Liver (tissue), 3 donors: ENCODE data around the gene PLCL1.

Experiments
- CTCF ChIP-seq: fragments of 150-350 bp; IDR thresholded peaks from 2 replicates; pipeline ENCODE4 v1.5.1; 2017; ENCODE audit warnings: improper control_type of control experiment, low read depth, low read length; ENCODE audit not compliant: missing input control
- FOXA1 ChIP-seq: IDR thresholded peaks from 2 replicates; pipeline ENCODE4 v1.6.1; 2016; ENCODE audit warnings: antibody characterized with exemption
- GABPA ChIP-seq, 2 donors: IDR thresholded peaks in 1 of 2; conservative IDR thresholded peaks in 1 of 2; 2 replicates each; pipeline ENCODE4 v1.6.1; 2016; ENCODE audit warnings: antibody characterized with exemption in 2 of 2, mild to moderate bottlenecking in 1 of 2, moderate library complexity in 1 of 2
- HNF4A ChIP-seq, 2 donors: conservative IDR thresholded peaks; 2 replicates each; pipeline ENCODE4 v1.6.1; 2016; ENCODE audit warnings: antibody characterized with exemption in 2 of 2, mild to moderate bottlenecking in 2 of 2
- JUND ChIP-seq, 2 donors: IDR thresholded peaks; 2 replicates each; pipeline ENCODE4 v1.6.1; 2016; ENCODE audit warnings: antibody characterized with exemption in 2 of 2
- MAX ChIP-seq: IDR thresholded peaks from 2 replicates; pipeline ENCODE4 v1.6.1; 2016; ENCODE audit warnings: antibody characterized with exemption
- RAD21 ChIP-seq, 2 donors: IDR thresholded peaks; 2 replicates each; pipeline ENCODE4 v1.6.1; 2016; ENCODE audit warnings: antibody characterized with exemption in 2 of 2, mild to moderate bottlenecking in 2 of 2
- TAF1 ChIP-seq: conservative IDR thresholded peaks from 2 replicates; pipeline ENCODE4 v1.6.1; 2016; ENCODE audit warnings: antibody characterized with exemption, mild to moderate bottlenecking
- YY1 ChIP-seq: IDR thresholded peaks from 2 replicates; pipeline ENCODE4 v1.6.1; 2016; ENCODE audit warnings: antibody characterized with exemption, mild to moderate bottlenecking
- TF ChIP-seq, protein P1 (sequence below): IDR thresholded peaks from 2 replicates; pipeline ENCODE4 v1.6.1; 2016; ENCODE audit warnings: antibody characterized with exemption, mild to moderate bottlenecking
- TF ChIP-seq, protein P2 (sequence below): IDR thresholded peaks from 2 replicates; pipeline ENCODE4 v1.6.1; 2016; ENCODE audit warnings: antibody characterized with exemption
- TF ChIP-seq, protein P3 (sequence below): IDR thresholded peaks from 2 replicates; pipeline ENCODE4 v1.6.1; 2016; ENCODE audit warnings: antibody characterized with exemption
- donor health status: healthy.
- donor health status: healthy.

GRCh38 chr2:197782126-197782525 is 22.3 kb upstream of the PLCL1 start:
- no peak for TF ChIP-seq CTCF
- TF ChIP-seq FOXA1, result no peak
- no peak for TF ChIP-seq RAD21 (IDR thresholded peaks at IDR 0.05)
- no peak for TF ChIP-seq MAX
- TF ChIP-seq, protein P1, sequence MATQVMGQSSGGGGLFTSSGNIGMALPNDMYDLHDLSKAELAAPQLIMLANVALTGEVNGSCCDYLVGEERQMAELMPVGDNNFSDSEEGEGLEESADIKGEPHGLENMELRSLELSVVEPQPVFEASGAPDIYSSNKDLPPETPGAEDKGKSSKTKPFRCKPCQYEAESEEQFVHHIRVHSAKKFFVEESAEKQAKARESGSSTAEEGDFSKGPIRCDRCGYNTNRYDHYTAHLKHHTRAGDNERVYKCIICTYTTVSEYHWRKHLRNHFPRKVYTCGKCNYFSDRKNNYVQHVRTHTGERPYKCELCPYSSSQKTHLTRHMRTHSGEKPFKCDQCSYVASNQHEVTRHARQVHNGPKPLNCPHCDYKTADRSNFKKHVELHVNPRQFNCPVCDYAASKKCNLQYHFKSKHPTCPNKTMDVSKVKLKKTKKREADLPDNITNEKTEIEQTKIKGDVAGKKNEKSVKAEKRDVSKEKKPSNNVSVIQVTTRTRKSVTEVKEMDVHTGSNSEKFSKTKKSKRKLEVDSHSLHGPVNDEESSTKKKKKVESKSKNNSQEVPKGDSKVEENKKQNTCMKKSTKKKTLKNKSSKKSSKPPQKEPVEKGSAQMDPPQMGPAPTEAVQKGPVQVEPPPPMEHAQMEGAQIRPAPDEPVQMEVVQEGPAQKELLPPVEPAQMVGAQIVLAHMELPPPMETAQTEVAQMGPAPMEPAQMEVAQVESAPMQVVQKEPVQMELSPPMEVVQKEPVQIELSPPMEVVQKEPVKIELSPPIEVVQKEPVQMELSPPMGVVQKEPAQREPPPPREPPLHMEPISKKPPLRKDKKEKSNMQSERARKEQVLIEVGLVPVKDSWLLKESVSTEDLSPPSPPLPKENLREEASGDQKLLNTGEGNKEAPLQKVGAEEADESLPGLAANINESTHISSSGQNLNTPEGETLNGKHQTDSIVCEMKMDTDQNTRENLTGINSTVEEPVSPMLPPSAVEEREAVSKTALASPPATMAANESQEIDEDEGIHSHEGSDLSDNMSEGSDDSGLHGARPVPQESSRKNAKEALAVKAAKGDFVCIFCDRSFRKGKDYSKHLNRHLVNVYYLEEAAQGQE, result no peak
- no peak for TF ChIP-seq GABPA (IDR thresholded peaks at IDR 0.05 in 1 of 2, conservative IDR thresholded peaks at IDR 0.05 in 1 of 2)
- no peak for TF ChIP-seq YY1
- TF ChIP-seq, protein P2, sequence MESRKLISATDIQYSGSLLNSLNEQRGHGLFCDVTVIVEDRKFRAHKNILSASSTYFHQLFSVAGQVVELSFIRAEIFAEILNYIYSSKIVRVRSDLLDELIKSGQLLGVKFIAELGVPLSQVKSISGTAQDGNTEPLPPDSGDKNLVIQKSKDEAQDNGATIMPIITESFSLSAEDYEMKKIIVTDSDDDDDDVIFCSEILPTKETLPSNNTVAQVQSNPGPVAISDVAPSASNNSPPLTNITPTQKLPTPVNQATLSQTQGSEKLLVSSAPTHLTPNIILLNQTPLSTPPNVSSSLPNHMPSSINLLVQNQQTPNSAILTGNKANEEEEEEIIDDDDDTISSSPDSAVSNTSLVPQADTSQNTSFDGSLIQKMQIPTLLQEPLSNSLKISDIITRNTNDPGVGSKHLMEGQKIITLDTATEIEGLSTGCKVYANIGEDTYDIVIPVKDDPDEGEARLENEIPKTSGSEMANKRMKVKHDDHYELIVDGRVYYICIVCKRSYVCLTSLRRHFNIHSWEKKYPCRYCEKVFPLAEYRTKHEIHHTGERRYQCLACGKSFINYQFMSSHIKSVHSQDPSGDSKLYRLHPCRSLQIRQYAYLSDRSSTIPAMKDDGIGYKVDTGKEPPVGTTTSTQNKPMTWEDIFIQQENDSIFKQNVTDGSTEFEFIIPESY, result no peak
- no peak for TF ChIP-seq TAF1
- TF ChIP-seq, protein P3, sequence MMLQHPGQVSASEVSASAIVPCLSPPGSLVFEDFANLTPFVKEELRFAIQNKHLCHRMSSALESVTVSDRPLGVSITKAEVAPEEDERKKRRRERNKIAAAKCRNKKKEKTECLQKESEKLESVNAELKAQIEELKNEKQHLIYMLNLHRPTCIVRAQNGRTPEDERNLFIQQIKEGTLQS, result no peak
- TF ChIP-seq JUND (IDR thresholded peaks at IDR 0.05), result no peak
- no peak for TF ChIP-seq HNF4A (conservative IDR thresholded peaks at IDR 0.05)
